ENCODE measurements around the gene OR2F1.
"Not testable (repeated sequence)": the region's sequence is repeated elsewhere in the genome, so short reads cannot be mapped to it uniquely, and the experiment has no call there.

OR2F1 gene

DNA sequence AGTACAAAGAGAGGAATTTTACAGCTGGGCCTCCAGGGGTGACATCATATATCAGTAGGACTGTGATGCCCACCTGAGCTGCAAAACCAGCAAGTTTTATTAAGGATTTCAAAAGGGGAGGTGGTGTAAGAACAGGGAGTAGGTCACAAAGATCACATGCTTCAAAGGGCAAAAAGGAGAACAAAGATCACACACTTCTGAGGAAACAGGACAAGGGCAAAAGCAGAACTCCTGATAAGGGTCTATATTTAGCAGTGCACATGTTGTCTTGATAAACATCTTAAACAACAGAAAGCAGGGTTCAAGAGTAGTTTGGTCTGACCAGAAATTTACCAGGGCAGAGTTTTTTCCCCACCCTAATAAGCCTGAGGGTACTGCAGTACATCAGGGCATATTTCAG is 55.4 kb downstream of the OR2F1 start:
- not testable (repeated sequence) for DNase-seq

DNA sequence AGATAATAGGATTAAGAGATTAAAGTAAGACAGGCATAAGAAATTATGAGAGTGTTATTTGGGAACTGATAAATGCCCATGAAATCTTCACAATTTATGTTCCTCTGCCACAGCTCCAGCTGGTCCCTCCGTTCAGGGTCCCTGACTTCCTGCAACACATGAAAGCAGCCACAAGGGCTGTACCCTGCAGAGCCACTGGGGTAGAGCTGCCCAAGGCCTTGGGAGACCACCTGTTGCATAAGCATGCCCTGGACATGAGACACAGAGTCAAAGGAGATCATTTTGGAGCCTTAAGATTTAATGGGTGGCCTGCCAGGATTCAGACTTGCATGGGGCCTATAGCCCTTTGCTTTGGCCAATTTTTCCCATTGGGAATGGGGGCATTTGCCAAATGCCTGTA is 56.2 kb downstream of the OR2F1 start:
- not testable (repeated sequence) for DNase-seq

DNA sequence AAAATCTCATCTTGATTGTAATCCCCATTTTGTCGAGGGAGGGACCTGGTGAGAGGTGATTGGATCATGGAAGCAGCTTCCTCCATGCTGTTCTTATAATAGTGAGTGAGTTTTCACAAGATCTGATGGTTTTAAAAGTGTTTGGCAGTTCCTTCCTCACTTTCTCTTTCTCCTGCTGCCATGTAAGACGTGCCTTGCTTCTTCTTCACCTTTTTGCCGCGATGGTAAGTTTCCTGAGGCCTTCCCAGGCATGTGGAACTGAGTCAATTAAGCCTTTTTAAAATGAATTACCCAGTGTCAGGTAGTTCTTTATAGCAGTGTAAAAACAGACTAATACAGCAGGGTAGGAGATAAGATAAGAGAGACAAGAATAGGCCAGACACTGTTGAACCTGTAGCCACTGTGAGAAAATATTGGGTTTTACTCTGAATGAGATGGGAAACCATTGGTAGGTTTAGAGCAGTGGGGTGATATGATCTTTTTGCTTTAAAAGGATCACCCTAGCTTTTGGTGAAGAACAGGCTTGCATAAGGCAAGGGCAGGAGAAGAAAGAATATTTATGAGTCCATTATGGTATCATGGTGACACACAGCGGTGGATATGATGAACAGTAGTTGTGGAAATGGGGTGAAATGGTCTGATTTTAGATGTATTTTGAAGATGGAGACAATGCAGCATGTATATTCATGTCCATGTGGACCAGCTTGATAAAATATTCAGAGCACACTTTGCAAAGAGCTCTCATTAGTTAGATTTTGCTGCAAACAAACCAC is 57.0 kb downstream of the OR2F1 start:
- DNase-seq, result no peak

Data from femur (tissue), 1 donor.